Inferior parietal cortex (tissue), 1 donor: Measurements from ENCODE around the gene APOL6.
"Not testable (repeated sequence)": the region's sequence is repeated elsewhere in the genome, so short reads cannot be mapped to it uniquely, and the experiment has no call there.

ENCODE experiments used
- DNase-seq: peaks from one replicate; pipeline ENCODE4 v3.0.0-alpha.2; 2016; ENCODE audit errors: extremely low spot score

APOL6 gene

GRCh38 chr22:35617137-35617755, 31.0 kb upstream of the APOL6 start, which contains the start of gene MB:
TSS of gene MB (minus strand) at chr22:35617329. CDS start at chr22:35617257, 72 bp downstream.
- no peak for DNase-seq

- DNase-seq = no peak
Observed at GRCh38 chr22:35618427-35619223, 29.6 kb upstream of the APOL6 start.

- no peak for DNase-seq
Observed at GRCh38 chr22:35619336-35620094, 28.7 kb upstream of the APOL6 start.

GRCh38 chr22:35620624-35621251, 27.5 kb upstream of the APOL6 start:
- no peak for DNase-seq

- no peak for DNase-seq
Observed at GRCh38 chr22:35621451-35621850, 26.8 kb upstream of the APOL6 start.

- no peak for DNase-seq
Observed at GRCh38 chr22:35622191-35622913, 25.9 kb upstream of the APOL6 start.

- not testable (repeated sequence) for DNase-seq
Observed at GRCh38 chr22:35623885-35624284, 24.4 kb upstream of the APOL6 start.

GRCh38 chr22:35624547-35624946, 23.7 kb upstream of the APOL6 start:
- no peak for DNase-seq

- DNase-seq = no peak
Observed at GRCh38 chr22:35625763-35626432, 22.3 kb upstream of the APOL6 start.

GRCh38 chr22:35627267-35628041, 20.8 kb upstream of the APOL6 start:
- peak; percentile 37 for DNase-seq

- no peak for DNase-seq
Observed at GRCh38 chr22:35628732-35629131, 19.5 kb upstream of the APOL6 start.

- DNase-seq = no peak
Observed at GRCh38 chr22:35629406-35630216, 18.6 kb upstream of the APOL6 start.

- no peak for DNase-seq
Observed at GRCh38 chr22:35630387-35630793, 17.9 kb upstream of the APOL6 start.

- no peak for DNase-seq
Observed at GRCh38 chr22:35630891-35631290, 17.4 kb upstream of the APOL6 start.

- DNase-seq = no peak
Observed at GRCh38 chr22:35631597-35631996, 16.6 kb upstream of the APOL6 start.

GRCh38 chr22:35632935-35633334, 15.3 kb upstream of the APOL6 start:
- no peak for DNase-seq

- no peak for DNase-seq
Observed at GRCh38 chr22:35633520-35633919, 14.7 kb upstream of the APOL6 start.

- no peak for DNase-seq
Observed at GRCh38 chr22:35634015-35634414, 14.2 kb upstream of the APOL6 start.

- no peak for DNase-seq
Observed at GRCh38 chr22:35634943-35635540, 13.2 kb upstream of the APOL6 start.
